Activated CD8-positive, alpha-beta memory T cell treated with anti-CD3 and anti-CD28 coated beads, Interleukin-2, amount 50 U/mL, for 1 hour (primary cell): ENCODE measurements around the gene PSMA7.
A peak's percentile ranks its signal among the peaks of the same experiment; 100 is the strongest.

Experiments used
- DNase-seq: peaks from one replicate; pipeline ENCODE4 v3.0.0-alpha.2; 2020; ENCODE audit errors: extremely low read depth

PSMA7 gene

GRCh38 chr20:62136283-62137091, 6.7 kb downstream of the PSMA7 start:
- DNase-seq: no peak

GRCh38 chr20:62135573-62136266, 7.5 kb downstream of the PSMA7 start:
- no peak for DNase-seq

- DNase-seq: no peak
These were observed 8.4 kb downstream of the PSMA7 start for GRCh38 chr20:62134735-62135231.

GRCh38 chr20:62133864-62134263, 9.3 kb downstream of the PSMA7 start:
- no peak for DNase-seq

GRCh38 chr20:62133051-62133845, 9.9 kb downstream of the PSMA7 start:
- DNase-seq: no peak

- no peak for DNase-seq
These were observed 10.8 kb downstream of the PSMA7 start for GRCh38 chr20:62132421-62132820.

GRCh38 chr20:62131560-62132320, 11.5 kb downstream of the PSMA7 start:
- no peak for DNase-seq

GRCh38 chr20:62129731-62130531, 13.3 kb downstream of the PSMA7 start:
- no peak for DNase-seq

GRCh38 chr20:62128502-62128901, 14.7 kb downstream of the PSMA7 start:
- no peak for DNase-seq

GRCh38 chr20:62127799-62128198, 15.4 kb downstream of the PSMA7 start:
- DNase-seq: no peak

- no peak for DNase-seq
These were observed 17.1 kb downstream of the PSMA7 start for GRCh38 chr20:62126141-62126540.

GRCh38 chr20:62123450-62124118, 19.6 kb downstream of the PSMA7 start:
- DNase-seq: no peak

- no peak for DNase-seq
These were observed 20.3 kb downstream of the PSMA7 start for GRCh38 chr20:62122654-62123449.

GRCh38 chr20:62121776-62122653, 21.2 kb downstream of the PSMA7 start, which contains the start of gene LSM14B:
TSS of gene LSM14B (plus strand) at chr20:62122475. CDS start at chr20:62122667, 192 bp downstream.
- DNase-seq: peak; percentile 80

- DNase-seq: no peak
These were observed 22.0 kb downstream of the PSMA7 start for GRCh38 chr20:62120990-62121775.

- DNase-seq: no peak
These were observed 22.8 kb downstream of the PSMA7 start for GRCh38 chr20:62120365-62120762.
